HEK293T (cell line): ENCODE results near the gene COL28A1.

ENCODE experiments used
- CTBP1 ChIP-seq: fragments of 450-650 bp; IDR thresholded peaks from 2 replicates; pipeline ENCODE4 v1.6.1; 2016; ENCODE audit warnings: borderline replicate concordance
- ELF4 ChIP-seq: fragments of 450-650 bp; IDR thresholded peaks from 2 replicates; pipeline ENCODE4 v1.6.1; 2017; ENCODE audit warnings: antibody characterized with exemption
- FOXA1 ChIP-seq: fragments of 450-650 bp; IDR thresholded peaks from 2 replicates; pipeline ENCODE4 v1.6.1; 2016; ENCODE audit warnings: mild to moderate bottlenecking
- FOXK2 ChIP-seq: fragments of 450-650 bp; IDR thresholded peaks from 2 replicates; pipeline ENCODE4 v1.6.1; 2016; ENCODE audit warnings: mild to moderate bottlenecking
- HDGF ChIP-seq: fragments of 450-650 bp; IDR thresholded peaks from 2 replicates; pipeline ENCODE4 v1.6.1; 2017; ENCODE audit warnings: antibody characterized with exemption, borderline replicate concordance
- L3MBTL2 ChIP-seq: fragments of 450-650 bp; conservative IDR thresholded peaks from 2 replicates; pipeline ENCODE4 v1.6.1; 2016; ENCODE audit warnings: mild to moderate bottlenecking
- SP1 ChIP-seq: fragments of 450-650 bp; IDR thresholded peaks from 2 replicates; pipeline ENCODE4 v1.6.1; 2017
- TARDBP ChIP-seq: fragments of 450-650 bp; IDR thresholded peaks from 2 replicates; pipeline ENCODE4 v1.6.1; 2016
- TF ChIP-seq, protein P1 (sequence below): fragments of 450-650 bp; IDR thresholded peaks from 2 replicates; pipeline ENCODE4 v1.6.1; 2016

DNA sequence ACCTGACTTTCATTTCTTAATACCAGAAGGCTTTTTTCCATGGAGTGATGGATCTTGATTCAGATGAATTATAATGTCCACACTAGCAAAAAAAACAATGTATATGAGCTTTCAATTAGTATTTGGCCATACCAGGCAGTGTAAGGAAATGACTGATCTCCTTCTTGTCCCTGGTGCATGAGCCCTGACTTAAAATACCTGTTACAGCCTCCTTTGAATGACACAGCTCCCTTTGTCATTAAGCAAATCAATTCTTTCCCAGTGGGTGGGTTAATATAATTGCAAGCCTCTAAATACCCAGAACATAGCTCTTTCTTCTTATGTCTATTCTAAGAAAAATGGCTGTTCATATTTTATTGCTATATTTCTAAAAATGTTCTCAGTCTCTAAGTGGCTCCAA, 188.6 kb downstream of the COL28A1 start:
- TF ChIP-seq FOXA1 (no peak), SP1 (no peak), TARDBP (no peak), L3MBTL2 (no peak), ELF4 (no peak), CTBP1 (no peak), HDGF (no peak), FOXK2 (no peak)
- TF ChIP-seq, protein P1, sequence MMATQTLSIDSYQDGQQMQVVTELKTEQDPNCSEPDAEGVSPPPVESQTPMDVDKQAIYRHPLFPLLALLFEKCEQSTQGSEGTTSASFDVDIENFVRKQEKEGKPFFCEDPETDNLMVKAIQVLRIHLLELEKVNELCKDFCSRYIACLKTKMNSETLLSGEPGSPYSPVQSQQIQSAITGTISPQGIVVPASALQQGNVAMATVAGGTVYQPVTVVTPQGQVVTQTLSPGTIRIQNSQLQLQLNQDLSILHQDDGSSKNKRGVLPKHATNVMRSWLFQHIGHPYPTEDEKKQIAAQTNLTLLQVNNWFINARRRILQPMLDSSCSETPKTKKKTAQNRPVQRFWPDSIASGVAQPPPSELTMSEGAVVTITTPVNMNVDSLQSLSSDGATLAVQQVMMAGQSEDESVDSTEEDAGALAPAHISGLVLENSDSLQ = no peak
